NOMO-1 (cell line): Measurements from ENCODE around the gene ZNF692.
"Not testable (repeated sequence)": the region's sequence is repeated elsewhere in the genome, so short reads cannot be mapped to it uniquely, and the experiment has no call there.

ENCODE experiments used
- DNase-seq, 2 experiments: peaks; one replicate each; lab custom pipeline; 2025; ENCODE audit not compliant: unreplicated experiment in 2 of 2; lab: John Stamatoyannopoulos, UW

ZNF692 gene

DNA sequence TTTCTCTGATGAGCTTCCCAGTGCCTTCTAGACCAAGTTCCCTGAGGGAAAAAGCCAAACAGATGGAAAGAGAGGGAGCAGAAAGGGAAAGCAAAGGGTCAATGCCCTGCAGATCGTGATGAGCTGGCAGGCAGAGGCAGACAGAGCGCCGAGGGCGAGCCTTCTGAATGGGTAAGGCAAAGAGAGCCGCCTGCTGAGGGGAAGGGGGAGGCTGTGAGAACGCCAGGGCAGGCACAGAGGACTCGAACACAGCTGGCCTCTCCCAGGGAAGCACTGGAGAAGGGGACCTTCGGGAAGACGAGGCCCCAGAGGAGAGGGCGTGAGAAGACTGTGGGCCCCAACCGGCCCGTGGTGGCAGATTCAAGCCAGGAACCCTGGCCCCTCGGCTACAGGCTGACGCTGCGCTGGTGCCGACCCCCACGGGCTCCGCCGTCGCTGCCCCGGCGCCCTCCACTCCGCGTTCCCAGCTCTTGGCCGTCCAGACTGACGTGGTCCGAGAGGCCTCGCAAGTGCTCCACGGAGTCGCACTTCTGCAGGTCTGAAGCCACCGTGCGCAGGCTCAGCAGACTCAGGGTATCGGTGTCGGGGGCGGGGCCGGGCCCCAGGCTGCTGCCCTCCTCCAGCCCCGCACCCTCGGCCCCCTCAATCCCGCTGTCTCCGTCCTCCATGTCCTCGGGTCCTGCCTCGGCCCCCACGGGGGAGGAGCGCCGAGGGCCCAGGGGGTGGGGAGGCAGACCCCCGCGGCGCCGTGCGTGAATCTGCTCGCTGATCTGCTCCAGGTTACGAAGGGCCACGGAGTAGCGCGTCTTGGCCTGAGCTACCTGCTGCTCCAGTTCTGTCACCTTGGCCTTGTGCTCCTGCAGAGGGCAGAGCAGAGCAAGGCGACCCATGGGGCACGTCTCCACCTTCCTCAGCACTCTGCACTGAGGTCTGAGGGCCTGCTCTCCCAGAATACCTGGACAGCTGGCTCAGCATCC is 47.1 kb downstream of the ZNF692 start:
- DNase-seq = no peak

DNA sequence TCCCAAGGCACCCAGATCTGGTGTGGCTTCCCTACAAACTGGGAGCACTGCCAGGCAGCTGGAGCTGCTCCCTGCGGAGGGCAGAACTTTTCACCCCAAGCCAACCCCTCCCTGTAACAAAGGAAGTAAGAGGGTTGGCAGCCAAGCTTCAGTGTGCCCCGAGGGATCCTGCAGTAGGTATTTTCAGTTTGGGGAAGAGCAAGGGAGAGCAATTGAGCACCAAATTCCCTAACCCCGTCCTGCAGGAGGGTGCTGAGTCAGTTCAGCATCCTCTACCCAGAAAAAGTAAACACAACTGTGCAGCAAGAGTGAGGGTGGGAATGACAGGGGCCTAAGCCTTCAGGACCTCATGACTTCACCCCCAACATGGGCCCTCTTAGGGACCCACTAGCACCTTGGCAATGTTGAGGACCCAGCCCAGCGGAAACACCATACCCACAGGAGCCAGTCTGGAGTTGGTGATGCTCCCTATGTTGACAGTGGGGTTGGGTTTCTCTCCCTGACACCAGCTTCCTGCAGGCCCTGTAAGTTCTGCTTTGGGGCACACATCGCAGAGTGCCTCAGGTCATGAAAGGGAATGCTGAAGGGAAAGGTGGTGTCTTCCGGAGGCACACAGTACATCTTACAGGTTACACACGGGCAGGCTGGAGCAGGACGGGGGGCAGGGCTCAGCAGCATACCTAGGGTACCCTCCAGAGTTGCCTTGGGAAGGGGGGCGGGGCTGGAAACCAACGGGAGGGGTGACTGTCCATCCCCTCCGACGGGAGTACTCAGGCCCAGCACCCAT is 48.0 kb downstream of the ZNF692 start:
- DNase-seq = no peak

- DNase-seq = no peak
Observed at GRCh38 chr1:248810000-248810726, 48.7 kb downstream of the ZNF692 start.

- DNase-seq = no peak
Observed at GRCh38 chr1:248808876-248809275, 50.0 kb downstream of the ZNF692 start.

DNA sequence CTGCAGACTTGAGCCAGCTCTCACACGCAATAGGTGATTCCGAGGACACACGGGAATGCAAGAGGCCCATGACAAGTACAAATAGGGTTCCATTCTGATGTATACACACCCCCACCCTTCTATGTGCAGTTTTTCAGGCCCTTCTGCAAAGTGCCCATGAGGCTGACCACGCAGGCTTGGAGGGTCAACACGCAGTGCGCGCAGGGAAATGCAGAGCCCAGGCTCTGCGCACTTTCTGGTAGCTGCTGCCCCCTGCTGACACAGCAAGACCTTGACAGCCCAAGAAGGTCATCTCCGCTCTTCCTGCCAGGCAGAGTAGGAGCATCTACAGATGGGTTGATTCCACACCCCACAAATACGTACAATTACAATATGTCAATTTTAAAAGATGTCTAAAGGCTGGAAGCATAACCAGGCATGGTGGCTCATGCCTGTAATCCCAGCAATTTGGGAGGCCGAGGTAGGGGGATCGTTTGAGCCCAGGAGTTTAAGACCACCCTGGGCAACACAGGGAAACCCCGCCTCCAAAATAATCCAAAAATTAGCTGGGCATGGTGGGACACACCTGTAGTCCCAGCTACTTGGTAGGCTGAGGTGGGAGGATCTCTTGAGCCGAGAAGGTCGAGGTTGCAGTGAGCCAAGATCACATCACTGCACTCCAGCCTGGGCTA is 51.7 kb downstream of the ZNF692 start:
- DNase-seq = peak; percentile 65 to 73

DNA sequence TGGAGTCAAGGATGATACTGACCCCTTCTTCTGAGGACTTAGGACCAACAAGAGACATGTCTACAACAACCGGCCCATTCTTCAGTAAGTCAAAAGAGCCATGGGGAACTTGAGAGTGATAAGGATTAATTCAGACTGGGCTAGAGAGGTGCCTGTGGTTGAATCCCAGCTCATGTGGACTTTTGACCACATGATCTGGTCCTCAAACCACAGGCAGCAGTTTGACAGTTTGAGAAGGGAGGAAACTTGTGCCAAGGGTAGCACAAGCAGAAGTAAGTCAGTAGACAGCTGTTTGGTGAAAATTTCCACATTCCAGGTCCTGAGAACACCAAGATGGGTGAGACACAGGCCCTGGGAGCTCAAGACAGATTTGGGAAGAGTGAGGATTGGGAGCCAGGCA is 53.0 kb downstream of the ZNF692 start:
- DNase-seq = peak; percentile 87 to 94

DNA sequence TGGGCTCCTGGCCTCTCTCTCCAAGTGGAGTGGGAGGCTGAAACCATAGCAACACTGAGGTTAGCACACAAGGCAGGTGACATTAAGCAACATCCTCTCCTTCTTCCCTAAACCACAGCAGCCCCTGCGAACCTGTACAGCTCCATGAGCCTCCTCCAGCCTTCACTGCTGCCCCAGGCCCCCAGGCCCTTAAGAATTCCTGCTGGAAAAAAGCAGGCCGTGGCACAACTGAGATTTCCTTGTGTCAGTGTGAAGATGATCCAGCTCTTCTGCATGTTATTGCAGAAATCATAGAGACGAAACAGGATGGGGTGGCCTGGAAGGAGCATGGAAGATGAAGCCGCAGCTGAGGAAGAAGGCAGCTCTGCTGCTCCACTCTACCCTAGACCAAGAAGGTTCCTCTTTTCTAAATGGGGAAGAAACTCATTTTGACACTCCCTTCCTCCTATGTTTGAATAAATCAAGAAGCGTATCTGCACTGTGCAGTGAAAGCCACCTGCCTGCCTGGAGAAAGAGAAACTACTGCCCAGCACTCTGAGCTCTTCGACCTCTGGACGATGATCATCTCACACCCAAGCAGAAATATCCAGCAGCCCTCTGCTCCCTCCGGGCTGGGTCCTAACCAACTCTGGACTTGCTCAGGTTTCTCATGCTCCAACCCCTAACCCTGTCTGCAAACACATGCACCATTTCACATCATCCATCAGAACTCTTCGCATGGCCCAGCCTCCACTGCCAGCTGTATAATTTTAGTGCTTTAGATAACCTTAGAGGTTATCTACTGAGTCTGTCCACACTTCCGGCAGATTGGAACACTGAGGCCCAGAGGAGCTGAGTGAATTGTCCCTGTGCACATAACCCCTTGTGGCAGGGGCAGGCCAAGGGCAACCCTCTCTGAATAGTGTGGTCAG is 53.9 kb downstream of the ZNF692 start:
- peak; percentile 81 to 98 for DNase-seq

DNA sequence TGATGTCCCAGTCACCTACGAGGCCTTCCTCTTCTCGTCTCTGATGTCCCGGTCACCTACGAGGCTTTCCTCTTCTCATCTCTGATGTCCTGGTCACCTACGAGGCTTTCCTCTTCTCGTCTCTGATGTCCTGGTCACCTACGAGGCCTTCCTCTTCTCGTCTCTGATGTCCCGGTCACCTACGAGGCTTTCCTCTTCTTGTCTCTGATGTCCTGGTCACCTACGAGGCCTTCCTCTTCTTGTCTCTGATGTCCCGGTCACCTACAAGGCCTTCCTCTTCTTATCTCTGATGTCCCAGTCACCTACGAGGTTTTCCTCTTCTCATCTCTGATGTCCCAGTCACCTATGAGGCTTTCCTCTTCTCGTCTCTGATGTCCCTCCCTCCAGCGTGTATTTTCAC is 55.4 kb downstream of the ZNF692 start:
- DNase-seq = not testable (repeated sequence)

GRCh38 chr1:248802454-248802853 is 56.4 kb downstream of the ZNF692 start:
- no peak for DNase-seq

- no peak for DNase-seq
Observed at GRCh38 chr1:248800459-248800858, 58.4 kb downstream of the ZNF692 start.
